Mesendoderm (in vitro differentiated cells): Measurements from ENCODE around the gene FTO.

Experiments used
- DNase-seq: peaks from one replicate; pipeline ENCODE4 v3.0.0; 2013
- H2AK5ac ChIP-seq: 2 replicates; pipeline ENCODE4 v1.6.1; 2013; ENCODE audit warnings: low read length, inconsistent platforms
- H2BK120ac ChIP-seq: 2 replicates; pipeline ENCODE4 v1.6.1; 2013; ENCODE audit warnings: low read depth, mild to moderate bottlenecking, low read length, moderate library complexity, mixed read lengths
- H2BK15ac ChIP-seq: replicated peaks from 2 replicates; pipeline ENCODE4 v1.6.1; 2013; ENCODE audit warnings: low read depth, mild to moderate bottlenecking, moderate library complexity
- H2BK5ac ChIP-seq: 2 replicates; pipeline ENCODE4 v1.6.1; 2013; ENCODE audit warnings: low read length, inconsistent platforms
- H3K18ac ChIP-seq: 2 replicates; pipeline ENCODE4 v1.6.1; 2013; ENCODE audit warnings: mild to moderate bottlenecking, low read length, mixed read lengths
- H3K23ac ChIP-seq: one replicate; pipeline ENCODE4 v1.6.1; 2013; ENCODE audit warnings: low read length
- H3K27ac ChIP-seq: 2 replicates; pipeline ENCODE4 v1.5.1; 2013; ENCODE audit warnings: low read depth, mild to moderate bottlenecking, inconsistent platforms, low read length, moderate library complexity
- H3K27me3 ChIP-seq: 2 replicates; pipeline ENCODE4 v1.6.1; 2013; ENCODE audit warnings: low read length, control low read depth, mild to moderate bottlenecking, inconsistent platforms; ENCODE audit not compliant: insufficient read depth, poor library complexity
- H3K36me3 ChIP-seq: 2 replicates; pipeline ENCODE4 v1.6.1; 2013; ENCODE audit warnings: low read length, inconsistent platforms; ENCODE audit not compliant: control insufficient read depth, insufficient read depth
- H3K4ac ChIP-seq: one replicate; pipeline ENCODE4 v1.6.1; 2013; ENCODE audit warnings: low read depth, mild to moderate bottlenecking, low read length, moderate library complexity
- H3K4me1 ChIP-seq: 2 replicates; pipeline ENCODE4 v1.6.1; 2013; ENCODE audit warnings: low read depth, low read length, inconsistent platforms; ENCODE audit not compliant: control insufficient read depth
- H3K4me2 ChIP-seq: 2 replicates; pipeline ENCODE4 v1.6.1; 2013; ENCODE audit warnings: low read length
- H3K4me3 ChIP-seq: 2 replicates; pipeline ENCODE4 v1.5.1; 2013; ENCODE audit warnings: mild to moderate bottlenecking, low read length
- H3K56ac ChIP-seq: one replicate; pipeline ENCODE4 v1.6.1; 2013; ENCODE audit warnings: low read length
- H3K79me1 ChIP-seq: 2 replicates; pipeline ENCODE4 v1.6.1; 2013; ENCODE audit warnings: low read length, inconsistent platforms
- H3K79me2 ChIP-seq: 2 replicates; pipeline ENCODE4 v1.6.1; 2013; ENCODE audit warnings: mild to moderate bottlenecking, low read length; ENCODE audit not compliant: control insufficient read depth, insufficient read depth
- H3K9ac ChIP-seq: 2 replicates; pipeline ENCODE4 v1.6.1; 2013; ENCODE audit warnings: low read length, inconsistent platforms
- H4K5ac ChIP-seq: one replicate; pipeline ENCODE4 v1.6.1; 2013; ENCODE audit warnings: low read length
- H4K8ac ChIP-seq: one replicate; pipeline ENCODE4 v1.6.1; 2013; ENCODE audit warnings: low read depth, mild to moderate bottlenecking, control low read depth, low read length, moderate library complexity
- WGBS: extraction: QIAGEN DNeasy Blood & Tissue Kit; methylation state at CpG from one replicate; pipeline ENCODE4 v1.1.7; 2013; ENCODE audit warnings: low lambda C conversion rate, missing lambda C conversion rate; ENCODE audit not compliant: insufficient coverage; ENCODE audit errors: extremely low coverage; 5-methylcytosine and 5-hydroxymethylcytosine counted together

Gene FTO

GRCh38 chr16:54140057-54140787, 436.3 kb downstream of the FTO start:
- Histone ChIP-seq H2BK5ac (no peak overlapping the region), H2BK15ac (no peak overlapping the region), H2BK120ac (no peak overlapping the region), H3K9ac (no peak overlapping the region), H3K79me2 (no peaks in the 10 kb centered on the region), H4K8ac (no peak overlapping the region), H3K27ac (no peak overlapping the region), H3K4me3 (no peak overlapping the region), H3K4me2 (no peak overlapping the region), H3K23ac (no peak overlapping the region), H3K36me3 (no peaks in the 10 kb centered on the region), H3K4ac (no peak overlapping the region), H3K18ac (no peak overlapping the region), H3K56ac (no peak overlapping the region), H2AK5ac (no peak overlapping the region), H3K4me1 (peaks cover 11% of the 10 kb centered on the region), H3K27me3 (no peaks in the 10 kb centered on the region), H3K79me1 (no peaks in the 10 kb centered on the region), H4K5ac (no peak overlapping the region)
- WGBS: no CpG with 5 or more reads among the region's 4 CpGs
- peak; percentile 88 for DNase-seq

DNA sequence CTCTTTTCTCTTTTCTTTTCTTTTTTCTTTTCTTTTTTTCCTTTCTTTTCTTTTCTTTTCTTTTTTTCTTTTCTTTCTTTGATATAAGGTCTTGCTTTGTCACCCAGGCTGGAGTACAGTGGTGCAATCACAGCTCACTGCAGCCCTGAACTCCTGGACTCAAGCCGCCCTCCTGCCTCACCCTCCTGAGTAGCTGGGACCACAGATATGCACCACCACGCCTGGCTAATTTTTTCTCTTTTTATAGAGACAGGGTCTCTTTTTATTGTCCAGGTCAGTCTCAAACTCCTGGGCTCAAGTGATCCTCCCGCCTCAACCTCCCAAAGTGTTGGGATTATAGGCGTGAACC, 436.8 kb downstream of the FTO start:
- no peaks in the 10 kb centered on the region for H3K27me3 ChIP-seq
- H3K4me2 ChIP-seq: no peak overlapping the region
- H3K79me2 ChIP-seq: no peaks in the 10 kb centered on the region
- no peak for DNase-seq
- peaks cover 11% of the 10 kb centered on the region for H3K4me1 ChIP-seq
- H3K23ac ChIP-seq: no peak overlapping the region
- H2BK15ac ChIP-seq: no peak overlapping the region
- no peak overlapping the region for H3K9ac ChIP-seq
- H4K5ac ChIP-seq: no peak overlapping the region
- H2BK120ac ChIP-seq: no peak overlapping the region
- no peak overlapping the region for H3K18ac ChIP-seq
- no peak overlapping the region for H3K4ac ChIP-seq
- no peaks in the 10 kb centered on the region for H3K36me3 ChIP-seq
- H3K27ac ChIP-seq: no peak overlapping the region
- no peaks in the 10 kb centered on the region for H3K79me1 ChIP-seq
- no peak overlapping the region for H4K8ac ChIP-seq
- H3K4me3 ChIP-seq: no peak overlapping the region
- H3K56ac ChIP-seq: no peak overlapping the region
- no peak overlapping the region for H2BK5ac ChIP-seq
- no peak overlapping the region for H2AK5ac ChIP-seq
- WGBS: no CpG with 5 or more reads among the region's 4 CpGs

DNA sequence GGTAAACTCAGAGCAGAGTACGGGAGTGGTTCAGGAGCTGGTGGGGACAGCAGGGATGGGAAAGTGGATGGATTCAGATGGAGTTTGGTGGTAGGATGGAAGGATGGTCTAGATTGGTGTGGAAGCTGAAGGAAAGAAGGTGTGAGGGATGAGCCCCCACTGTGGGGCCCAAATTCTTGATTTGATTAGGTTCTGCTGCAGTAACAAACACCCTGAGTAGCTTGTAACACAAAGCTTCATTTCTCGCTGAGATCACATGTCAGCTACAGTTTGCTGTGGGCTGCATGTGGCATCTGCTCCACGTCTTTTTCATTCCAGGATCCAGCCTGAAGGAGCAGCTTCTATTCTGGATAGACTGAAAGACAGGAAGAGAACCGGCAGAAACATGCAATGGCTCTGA, 438.8 kb downstream of the FTO start:
- H3K23ac ChIP-seq: no peak overlapping the region
- no peak overlapping the region for H2AK5ac ChIP-seq
- DNase-seq: no peak
- no peak overlapping the region for H2BK15ac ChIP-seq
- H3K79me1 ChIP-seq: no peaks in the 10 kb centered on the region
- no peak overlapping the region for H3K27ac ChIP-seq
- H3K4me2 ChIP-seq: no peak overlapping the region
- no peaks in the 10 kb centered on the region for H3K27me3 ChIP-seq
- H3K56ac ChIP-seq: no peak overlapping the region
- no peak overlapping the region for H4K5ac ChIP-seq
- no peak overlapping the region for H3K18ac ChIP-seq
- no peaks in the 10 kb centered on the region for H3K79me2 ChIP-seq
- H3K36me3 ChIP-seq: no peaks in the 10 kb centered on the region
- no peak overlapping the region for H3K9ac ChIP-seq
- no peak overlapping the region for H4K8ac ChIP-seq
- peaks cover 10% of the 10 kb centered on the region for H3K4me1 ChIP-seq
- no peak overlapping the region for H3K4me3 ChIP-seq
- no peak overlapping the region for H2BK120ac ChIP-seq
- H2BK5ac ChIP-seq: no peak overlapping the region
- WGBS: no CpG with 5 or more reads among the region's 4 CpGs
- H3K4ac ChIP-seq: no peak overlapping the region

DNA sequence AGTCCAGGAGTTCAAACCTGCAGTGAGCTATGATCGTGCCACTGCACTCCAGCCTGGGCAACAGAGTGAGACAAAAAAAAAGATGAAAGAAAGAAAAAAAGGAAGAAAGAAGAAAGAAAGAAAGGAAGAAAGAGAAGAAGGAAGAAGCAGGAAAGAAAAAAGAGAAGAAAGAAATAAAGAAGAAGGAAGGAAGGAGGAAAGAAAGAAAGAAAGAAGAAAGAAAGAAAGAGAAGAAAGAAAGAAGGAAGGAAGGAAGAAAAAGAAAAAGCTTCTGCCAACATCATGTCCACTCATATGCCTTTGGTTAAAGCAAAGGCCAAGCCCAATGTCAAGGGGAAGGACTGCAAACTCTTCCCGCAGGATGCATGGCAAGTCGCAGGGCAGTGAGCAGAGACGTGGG, 439.5 kb downstream of the FTO start:
- H3K9ac ChIP-seq: no peak overlapping the region
- H3K27me3 ChIP-seq: no peaks in the 10 kb centered on the region
- H3K36me3 ChIP-seq: no peaks in the 10 kb centered on the region
- H2AK5ac ChIP-seq: no peak overlapping the region
- H4K8ac ChIP-seq: no peak overlapping the region
- H2BK15ac ChIP-seq: no peak overlapping the region
- no peak overlapping the region for H3K56ac ChIP-seq
- no CpG with 5 or more reads among the region's 4 CpGs for WGBS
- H4K5ac ChIP-seq: no peak overlapping the region
- no peak overlapping the region for H3K4me2 ChIP-seq
- no peak overlapping the region for H2BK5ac ChIP-seq
- no peak overlapping the region for H3K4me3 ChIP-seq
- no peaks in the 10 kb centered on the region for H3K79me2 ChIP-seq
- no peak overlapping the region for H3K18ac ChIP-seq
- peaks cover 10% of the 10 kb centered on the region for H3K4me1 ChIP-seq
- H3K23ac ChIP-seq: no peak overlapping the region
- no peak overlapping the region for H2BK120ac ChIP-seq
- H3K27ac ChIP-seq: no peak overlapping the region
- H3K4ac ChIP-seq: no peak overlapping the region
- no peak for DNase-seq
- H3K79me1 ChIP-seq: no peaks in the 10 kb centered on the region

DNA sequence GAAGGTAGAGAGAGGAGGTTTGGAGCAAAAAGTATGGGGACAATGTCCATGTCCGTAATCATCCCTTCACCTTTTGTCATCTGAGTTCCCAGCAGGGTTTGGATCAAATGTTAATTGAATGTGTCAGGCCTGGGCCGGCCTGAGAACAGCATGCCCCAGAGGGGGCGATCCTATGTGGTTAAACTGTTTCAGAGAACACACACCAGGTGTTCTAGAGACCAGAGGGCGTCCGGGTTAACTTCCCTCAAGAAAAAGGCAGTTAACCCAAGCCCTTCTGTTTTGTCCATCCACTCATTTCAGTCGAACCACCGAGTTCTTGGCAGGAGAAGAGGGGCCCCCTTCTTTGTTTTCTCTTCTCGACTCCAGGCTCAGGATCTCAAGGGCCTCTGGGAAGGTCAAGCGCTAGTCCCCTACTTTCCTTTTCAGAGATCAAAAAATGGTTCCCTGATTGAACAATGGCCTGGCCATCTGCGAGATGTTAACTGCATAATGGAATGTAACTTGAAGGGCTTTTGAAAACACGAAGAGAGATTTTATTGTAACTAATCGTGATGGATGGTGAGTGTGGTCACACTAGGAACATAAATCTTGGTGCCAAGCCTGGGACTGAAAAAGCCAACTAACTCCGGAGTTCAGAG, 440.1 kb downstream of the FTO start:
- Histone ChIP-seq H2BK120ac (no peak overlapping the region), H3K18ac (no peak overlapping the region), H3K56ac (no peak overlapping the region), H3K36me3 (no peaks in the 10 kb centered on the region), H3K4ac (no peak overlapping the region), H2AK5ac (no peak overlapping the region), H3K4me1 (peaks cover 10% of the 10 kb centered on the region), H3K27ac (no peak overlapping the region), H3K4me2 (no peak overlapping the region), H4K8ac (no peak overlapping the region), H3K4me3 (no peak overlapping the region), H3K79me2 (no peaks in the 10 kb centered on the region), H2BK15ac (no peak overlapping the region), H3K9ac (no peak overlapping the region), H3K27me3 (no peaks in the 10 kb centered on the region), H4K5ac (no peak overlapping the region), H3K79me1 (no peaks in the 10 kb centered on the region), H2BK5ac (no peak overlapping the region), H3K23ac (no peak overlapping the region)
- no CpG with 5 or more reads among the region's 13 CpGs for WGBS
- DNase-seq: peak; percentile 37

DNA sequence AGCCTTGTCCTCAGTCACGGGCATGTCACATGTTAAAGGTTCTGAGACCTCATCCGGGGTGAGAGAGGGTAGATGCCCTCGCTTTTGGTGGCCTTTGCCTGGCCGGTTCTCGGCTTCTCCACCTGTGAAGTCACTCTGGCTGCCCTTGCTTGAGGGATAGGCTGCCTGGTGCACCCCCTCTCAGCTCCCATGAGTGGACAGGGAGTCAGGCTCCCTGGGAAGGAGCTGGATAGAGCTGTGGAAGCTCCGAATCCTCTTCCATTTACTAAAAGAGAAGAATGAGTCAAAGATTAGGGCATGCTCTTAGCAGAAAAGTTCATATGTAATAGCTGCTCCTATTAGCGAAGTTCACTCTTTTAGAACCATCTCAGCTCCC, 440.6 kb downstream of the FTO start:
- H4K5ac ChIP-seq: no peak overlapping the region
- no peak overlapping the region for H2BK120ac ChIP-seq
- peaks cover 9% of the 10 kb centered on the region for H3K4me1 ChIP-seq
- no peak overlapping the region for H3K27ac ChIP-seq
- no CpG with 5 or more reads among the region's 7 CpGs for WGBS
- no peak overlapping the region for H3K4ac ChIP-seq
- H3K79me2 ChIP-seq: no peaks in the 10 kb centered on the region
- no peaks in the 10 kb centered on the region for H3K79me1 ChIP-seq
- H3K9ac ChIP-seq: no peak overlapping the region
- no peak overlapping the region for H2AK5ac ChIP-seq
- no peak overlapping the region for H3K56ac ChIP-seq
- H4K8ac ChIP-seq: no peak overlapping the region
- H3K27me3 ChIP-seq: no peaks in the 10 kb centered on the region
- H2BK15ac ChIP-seq: no peak overlapping the region
- no peak overlapping the region for H3K18ac ChIP-seq
- H3K23ac ChIP-seq: no peak overlapping the region
- no peak overlapping the region for H3K4me2 ChIP-seq
- H3K4me3 ChIP-seq: no peak overlapping the region
- H2BK5ac ChIP-seq: no peak overlapping the region
- no peak for DNase-seq
- H3K36me3 ChIP-seq: no peaks in the 10 kb centered on the region
